Right ventricle myocardium superior (tissue), 1 donor: ENCODE measurements around the gene PLSCR5. TPM values are rescaled to one million over a fixed set of nuclear protein-coding genes. Genes with fewer than 3 reads are reported as not detected.

Experiments
- ATAC-seq: fragments of 200-7000 bp; cut with Tn5 transposase; one replicate; pipeline ENCODE4 v1.9.1; 2020; ENCODE audit warnings: mild to moderate bottlenecking; ENCODE audit not compliant: poor library complexity
- DNase-seq: peaks from one replicate; pipeline ENCODE4 v3.0.0-alpha.2; 2020
- intact Hi-C: fragments of 100-400 bp; cut with DNase I; formaldehyde crosslinking; loops from one replicate; pipeline ENCODE4 v1.11.2; 2022
- total RNA-seq: library from RNA; stranded (reverse); fragmentation: NEBNext Ultra II Directional; extraction: Animal tissue kit (Norgen Biotek cat#: 25700); gene quantifications from one replicate; pipeline ENCODE4 v1.2.1, GENCODE V29; 2021
- donor health status: DM: no; HTN: yes; CAD: no; lungs with severe emphysema.

PLSCR5 gene
- total RNA-seq, 1 donor from 2014 or later: not detected

GRCh38 chr3:146550070-146550615 is 55.0 kb downstream of the PLSCR5 start:
- DNase-seq (no peak), ATAC-seq (no peak)
- intact Hi-C loops: no loop called here

DNA sequence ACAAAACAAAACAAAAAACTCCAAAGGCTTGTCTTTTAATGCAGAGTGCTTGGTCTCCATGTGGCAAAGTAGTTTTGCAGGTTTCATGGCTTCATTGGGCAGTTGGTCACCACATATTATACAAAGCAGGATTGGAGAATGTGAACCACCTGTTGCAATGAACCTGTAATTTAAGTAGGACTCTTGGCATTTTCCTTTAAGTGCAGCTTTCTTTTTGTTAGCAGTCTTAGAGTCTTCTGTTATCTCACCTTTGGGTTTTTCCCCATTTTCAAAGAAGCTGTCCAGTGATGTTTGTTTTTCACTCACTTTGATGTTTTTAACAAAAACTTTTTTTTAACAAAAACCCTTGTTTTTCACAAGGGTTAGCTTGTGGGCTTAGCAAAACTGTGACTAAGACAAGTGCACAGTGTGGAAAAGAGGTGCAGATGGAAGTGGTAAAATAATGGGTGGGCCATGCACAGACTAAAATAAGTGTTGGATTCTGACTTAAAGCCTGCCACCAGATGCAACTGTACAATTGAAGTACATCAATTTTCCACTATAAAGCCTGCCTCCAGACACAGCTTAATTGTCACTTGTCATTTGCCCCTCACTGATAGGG is 57.8 kb downstream of the PLSCR5 start:
- intact Hi-C loops: no loop called here
- ATAC-seq (no peak), DNase-seq (no peak)

- intact Hi-C loops: no loop called here
- ATAC-seq (no peak), DNase-seq (no peak)
These were observed 58.7 kb downstream of the PLSCR5 start for GRCh38 chr3:146546366-146546965.

GRCh38 chr3:146544929-146545528 is 60.1 kb downstream of the PLSCR5 start:
- intact Hi-C loops: no loop called here
- no peak for ATAC-seq

GRCh38 chr3:146544002-146544928 is 60.9 kb downstream of the PLSCR5 start, which contains the start of gene PLSCR1:
Gene PLSCR1 (minus strand): TSS chr3:146544607. CDS start chr3:146536552, 8,055 bp downstream.
- DNase-seq (peak; percentile 95), ATAC-seq (peak; percentile 92)
- intact Hi-C loops: no loop called here

More at GRCh38 chr3:146544929-146545528, 60.1 kb downstream of the PLSCR5 start:
- DNase-seq: no peak

DNA sequence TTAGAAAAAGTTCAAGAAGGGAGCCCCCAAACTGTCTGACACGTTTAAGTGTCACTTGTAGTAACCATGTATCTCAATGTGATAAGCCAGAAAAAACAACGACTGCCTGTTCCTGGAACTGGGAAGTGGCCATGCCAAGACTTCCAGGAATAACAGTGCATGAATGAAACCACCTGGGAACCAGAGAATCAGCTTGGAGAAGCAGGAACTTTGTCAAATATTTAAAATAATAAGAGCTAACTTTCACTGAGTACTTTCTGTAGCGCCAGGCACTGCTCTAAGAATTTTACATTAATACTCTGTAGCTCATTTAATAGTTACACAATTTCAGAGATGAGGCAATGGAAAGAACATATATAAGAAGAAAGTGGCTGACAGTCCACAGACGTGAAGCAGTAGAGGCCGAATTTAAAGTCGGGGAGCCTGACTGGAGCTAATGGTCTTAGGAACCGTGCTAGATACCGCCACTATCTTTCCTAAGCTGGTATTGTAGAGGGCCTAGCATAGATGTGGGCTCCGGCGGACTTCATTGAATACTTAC is 61.6 kb downstream of the PLSCR5 start:
- ATAC-seq (peak; percentile 41), DNase-seq (no peak)
- intact Hi-C loops: no loop called here

DNA sequence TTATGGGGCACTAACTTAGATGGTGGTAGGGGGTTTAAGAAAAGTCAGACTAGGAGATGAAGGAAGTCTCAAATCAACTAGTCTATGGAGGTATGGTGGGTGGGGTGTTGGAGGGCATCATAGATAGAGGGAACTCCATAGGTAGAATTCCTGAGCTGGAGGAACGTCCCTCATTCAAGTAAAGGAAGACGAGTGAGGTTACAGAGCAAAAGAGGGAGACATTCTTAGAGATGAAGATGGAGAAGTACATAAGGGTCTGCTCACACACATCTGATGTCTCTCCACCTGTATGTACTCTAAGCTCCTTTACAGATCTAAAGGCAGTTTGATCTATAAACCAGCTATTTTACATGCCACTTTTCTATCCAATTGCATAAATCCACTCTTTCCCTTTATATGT is 62.2 kb downstream of the PLSCR5 start:
- DNase-seq (no peak), ATAC-seq (no peak)
- intact Hi-C loops: no loop called here

GRCh38 chr3:146542179-146542578 is 63.0 kb downstream of the PLSCR5 start:
- intact Hi-C loops: no loop called here
- DNase-seq (no peak), ATAC-seq (no peak)

DNA sequence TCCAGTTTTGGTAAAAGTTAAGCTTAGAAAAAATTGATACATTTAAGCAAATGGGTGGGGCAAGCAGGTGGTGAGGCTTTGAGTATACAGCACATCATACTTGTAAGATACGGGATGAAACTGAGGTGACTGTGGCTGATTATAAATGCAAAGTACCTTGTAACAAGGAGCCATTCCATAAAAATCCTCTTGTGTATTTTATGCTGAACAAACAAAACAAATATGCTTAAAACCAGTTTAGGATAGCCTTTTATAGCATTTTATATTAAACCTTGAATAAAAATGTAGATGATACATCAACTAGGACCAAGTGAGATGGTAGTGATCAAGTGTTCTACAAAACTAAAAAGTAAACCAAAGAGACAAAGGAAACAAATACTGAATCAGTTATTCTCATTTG is 64.2 kb downstream of the PLSCR5 start:
- intact Hi-C loops: no loop called here
- DNase-seq: no peak
- ATAC-seq: no peak

- intact Hi-C loops: no loop called here
- ATAC-seq (no peak), DNase-seq (no peak)
These were observed 64.9 kb downstream of the PLSCR5 start for GRCh38 chr3:146540236-146540635.

- DNase-seq: no peak
- intact Hi-C loops: no loop called here
- ATAC-seq: no peak
These were observed 65.8 kb downstream of the PLSCR5 start for GRCh38 chr3:146539315-146539714.

DNA sequence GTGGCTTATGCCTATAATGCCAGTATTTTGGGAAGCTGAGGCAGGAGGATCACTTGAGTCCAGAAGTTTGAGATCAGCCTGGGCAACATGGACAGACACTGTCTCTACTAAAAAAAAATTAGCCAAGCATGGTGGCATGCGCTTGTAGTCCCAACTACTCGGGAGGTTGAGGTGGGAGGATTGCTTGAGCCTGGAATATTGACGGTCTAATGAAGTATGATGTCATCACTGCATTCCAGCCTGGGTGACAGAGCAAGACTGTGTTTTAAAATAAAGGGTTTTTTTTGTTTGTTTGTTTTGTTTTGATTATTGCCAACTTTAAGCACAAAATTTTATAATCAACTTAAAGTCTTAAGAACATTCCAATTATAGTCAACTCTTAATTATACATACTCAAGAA is 67.5 kb downstream of the PLSCR5 start:
- no peak for DNase-seq
- intact Hi-C loops: no loop called here
- no peak for ATAC-seq

- no peak for DNase-seq
- intact Hi-C loops: no loop called here
- peak; percentile 29 for ATAC-seq
These were observed 68.5 kb downstream of the PLSCR5 start for GRCh38 chr3:146536681-146537080.

Other genes starting within 250 kb of the PLSCR5 start
- gene PLSCR2, start 135.8 kb downstream of the PLSCR5 start, total RNA-seq: not detected
- gene PLSCR1, start 60.7 kb downstream of the PLSCR5 start, total RNA-seq: 26.0 TPM